ENCODE measurements around the gene SPPL2C. TPM values are rescaled to one million over a fixed set of nuclear protein-coding genes. Genes with fewer than 3 reads are reported as not detected.

SPPL2C gene
- total and polyA plus RNA-seq, 2 of the 8 experiments (the other 6 are each of a cell fraction or from before 2014, with no cell fraction given) = not detected

DNA sequence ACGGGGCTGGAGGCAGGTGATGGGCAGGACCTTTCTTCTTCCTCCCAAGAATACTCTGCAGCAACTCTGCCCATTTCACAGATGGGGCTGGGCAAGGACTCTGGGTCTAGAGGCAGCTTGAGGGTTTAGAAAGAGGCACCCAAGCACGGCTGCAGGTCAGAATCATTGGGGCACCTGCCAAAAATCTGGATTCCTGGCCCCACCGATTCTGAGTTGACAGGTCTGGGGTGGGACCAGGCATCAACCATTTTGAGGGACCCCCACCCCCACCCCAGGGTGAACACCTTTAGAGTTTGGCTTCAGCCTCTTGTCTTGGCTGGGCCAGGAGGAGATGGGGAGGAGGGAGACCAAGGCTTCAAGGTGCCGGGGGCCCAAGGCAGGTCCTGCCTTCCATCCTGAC is 5.3 kb downstream of the SPPL2C start:
- H3K14ac ChIP-seq (ENCODE audit: insufficient read length) = no peak overlapping the region
- no peaks in the 10 kb centered on the region for H3K9me3 ChIP-seq (ENCODE audit: insufficient read depth in 2 of 2, low read depth in 1 of 2, low read length in 1 of 2)
- H4K5ac ChIP-seq (ENCODE audit: insufficient read length, low read depth, low read length) = no peak overlapping the region
- H3K23ac ChIP-seq (ENCODE audit: insufficient read length) = no peak overlapping the region
- peaks cover 0 to 4% (median 0%) of the 10 kb centered on the region in 4 experiments; a peak in 2 of 7 replicates for H3K27me3 ChIP-seq (replicated peaks in 1 of 4; ENCODE audit: control insufficient read depth in 3 of 4, extremely low read depth in 1 of 4, insufficient read depth in 3 of 4, low read length in 3 of 4)
- DNase-seq (ENCODE audit: low read depth in 1 of 2, low spot score in 2 of 2) (no peak), FAIRE-seq (no peak)
- CTCF ChIA-PET (ENCODE audit: partially characterized antibody) = interaction anchor here (0.7 to 8.1 kb wide), 17 partner anchors 8 to 210 kb away, joined by 3 to 137 read pairs (median 5); partner anchors contain the start of gene CRHR1
- H3K27ac ChIP-seq (ENCODE audit: low read depth, low read length) = no peak overlapping the region
- H3K4ac ChIP-seq (replicated peaks; ENCODE audit: insufficient read length, low read depth, low read length) = no peak overlapping the region
- no peak overlapping the region for H3K18ac ChIP-seq (ENCODE audit: extremely low read depth, low read length)
- no peaks in the 10 kb centered on the region for H3K36me3 ChIP-seq (ENCODE audit: control insufficient read depth in 2 of 4, insufficient read depth in 4 of 4, low read length in 3 of 4)
- WGBS, 2 experiments (ENCODE audit: extremely low coverage in 1 of 2, insufficient coverage in 1 of 2, insufficient read length in 1 of 2, insufficient replicate concordance in 2 of 2, low coverage in 1 of 2, low lambda C conversion rate in 2 of 2, missing lambda C conversion rate in 1 of 2) = 89% methylated on average over 3 of the region's 4 CpGs; no CpG with 5 or more reads in 1 of the 2 experiments
- H2AFZ ChIP-seq (ENCODE audit: low read length) = no peak overlapping the region
- H3K9ac ChIP-seq (replicated peaks in 1 of 4; ENCODE audit: extremely low read depth in 1 of 4, low read depth in 3 of 4, low read length in 3 of 4) = no peak overlapping the region
- H2BK15ac ChIP-seq (ENCODE audit: low read length) = no peak overlapping the region
- no peak overlapping the region for H3K4me3 ChIP-seq (ENCODE audit: extremely low read depth in 1 of 4, insufficient read depth in 2 of 4, low read depth in 3 of 4, low read length in 4 of 4)
- no peak overlapping the region for H3K4me2 ChIP-seq (ENCODE audit: insufficient read depth in 1 of 2, low read depth in 2 of 2, low read length in 2 of 2)
- H4K20me1 ChIP-seq (replicated peaks in 1 of 2; ENCODE audit: control insufficient read depth in 1 of 2, insufficient read depth in 2 of 2, low read length in 2 of 2) = peaks cover 0 to 2% of the 10 kb centered on the region in 2 experiments
- 0 out of 7 replicates have a peak, but pooled peaks cover 0 to 3% (median 0%) of the 10 kb centered on the region in 4 experiments for H3K4me1 ChIP-seq (replicated peaks in 1 of 4; ENCODE audit: control insufficient read depth in 3 of 4, insufficient read depth in 4 of 4, low read length in 3 of 4)
- no peak overlapping the region for H2AK5ac ChIP-seq (ENCODE audit: low read depth, low read length)
- POLR2A ChIA-PET (ENCODE audit: partially characterized antibody) = no interaction called here
- no peak overlapping the region for H2BK120ac ChIP-seq (replicated peaks; ENCODE audit: low read depth, low read length)
- H4K8ac ChIP-seq (ENCODE audit: extremely low read depth, insufficient read depth, low read length) = no peak overlapping the region
- no peak overlapping the region for H2BK20ac ChIP-seq (ENCODE audit: low read length)
- no peak overlapping the region for H2BK12ac ChIP-seq (ENCODE audit: low read depth, low read length)
- H2BK5ac ChIP-seq (ENCODE audit: low read depth, low read length) = no peak overlapping the region
- no peak overlapping the region for H4K91ac ChIP-seq (replicated peaks; ENCODE audit: insufficient read length, low read length)
- no peaks in the 10 kb centered on the region for H3K23me2 ChIP-seq (ENCODE audit: low read depth, low read length)
- H3K79me2 ChIP-seq (ENCODE audit: control insufficient read depth in 1 of 2, insufficient read depth in 2 of 2, low read length in 2 of 2) = no peaks in the 10 kb centered on the region
- no peaks in the 10 kb centered on the region for H3K79me1 ChIP-seq (ENCODE audit: low read depth, low read length)
- H3K56ac ChIP-seq (replicated peaks; ENCODE audit: insufficient read length, low read depth, low read length) = no peak overlapping the region
- TF ChIP-seq KDM5A (IDR thresholded peaks at IDR 0.05; ENCODE audit: low read length) (no peak), TBP (IDR thresholded peaks at IDR 0.05; ENCODE audit: low read depth, low read length) (no peak), JUN (IDR thresholded peaks at IDR 0.05; ENCODE audit: low read depth, low read length) (no peak), RAD21 (IDR thresholded peaks at IDR 0.05 in 1 of 2, conservative IDR thresholded peaks at IDR 0.05 in 1 of 2; ENCODE audit: low read depth in 2 of 2, low read length in 2 of 2) (no peak), TEAD4 (IDR thresholded peaks at IDR 0.05; ENCODE audit: low read depth, low read length) (no peak), MAFK (IDR thresholded peaks at IDR 0.05; ENCODE audit: low read depth, low read length) (no peak), PHF8 (conservative IDR thresholded peaks at IDR 0.05; ENCODE audit: low read depth, low read length) (no peak), KDM4A (IDR thresholded peaks at IDR 0.05; ENCODE audit: low read depth, low read length, severe bottlenecking) (no peak), GTF2F1 (IDR thresholded peaks at IDR 0.05; ENCODE audit: borderline replicate concordance, low read depth, low read length) (no peak), TAF7 (optimal IDR thresholded peaks at IDR 0.05; ENCODE audit: borderline replicate concordance, low read depth, low read length) (no peak)
- TF ChIP-seq, protein P1, sequence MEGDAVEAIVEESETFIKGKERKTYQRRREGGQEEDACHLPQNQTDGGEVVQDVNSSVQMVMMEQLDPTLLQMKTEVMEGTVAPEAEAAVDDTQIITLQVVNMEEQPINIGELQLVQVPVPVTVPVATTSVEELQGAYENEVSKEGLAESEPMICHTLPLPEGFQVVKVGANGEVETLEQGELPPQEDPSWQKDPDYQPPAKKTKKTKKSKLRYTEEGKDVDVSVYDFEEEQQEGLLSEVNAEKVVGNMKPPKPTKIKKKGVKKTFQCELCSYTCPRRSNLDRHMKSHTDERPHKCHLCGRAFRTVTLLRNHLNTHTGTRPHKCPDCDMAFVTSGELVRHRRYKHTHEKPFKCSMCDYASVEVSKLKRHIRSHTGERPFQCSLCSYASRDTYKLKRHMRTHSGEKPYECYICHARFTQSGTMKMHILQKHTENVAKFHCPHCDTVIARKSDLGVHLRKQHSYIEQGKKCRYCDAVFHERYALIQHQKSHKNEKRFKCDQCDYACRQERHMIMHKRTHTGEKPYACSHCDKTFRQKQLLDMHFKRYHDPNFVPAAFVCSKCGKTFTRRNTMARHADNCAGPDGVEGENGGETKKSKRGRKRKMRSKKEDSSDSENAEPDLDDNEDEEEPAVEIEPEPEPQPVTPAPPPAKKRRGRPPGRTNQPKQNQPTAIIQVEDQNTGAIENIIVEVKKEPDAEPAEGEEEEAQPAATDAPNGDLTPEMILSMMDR (IDR thresholded peaks at IDR 0.05; ENCODE audit: control extremely low read depth in 1 of 3, insufficient read depth in 1 of 3, low read depth in 1 of 3, low read length in 3 of 3) = no peak

All from H1 (cell line).